ENCODE data around the gene PNISR. TPM values are rescaled to one million over a fixed set of nuclear protein-coding genes. Genes with fewer than 3 reads are reported as not detected.

PNISR gene
- total RNA-seq, 1 experiment from 2014 or later, result 134 TPM

DNA sequence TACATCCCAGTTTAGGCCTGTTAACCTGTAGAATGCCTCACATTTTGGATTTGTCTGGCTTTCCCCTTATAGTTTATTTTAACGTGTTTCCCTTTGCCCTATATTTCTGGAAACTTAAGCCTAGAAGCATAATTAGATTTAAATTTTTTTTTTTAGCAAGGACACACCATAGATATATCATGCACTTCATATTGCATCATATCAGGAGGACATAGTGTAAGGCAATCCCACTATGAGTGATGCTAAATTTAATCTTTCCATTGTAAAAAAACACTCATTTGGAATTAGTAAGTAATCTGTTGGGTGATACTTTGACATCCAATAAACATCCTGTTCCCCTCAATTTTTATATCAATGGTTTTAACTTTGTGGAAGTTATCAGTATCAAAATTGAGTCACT, 65.3 kb downstream of the PNISR start:
- no peak overlapping the region for H3T11ph ChIP-seq (ENCODE audit: low read length)
- no peaks in the 10 kb centered on the region for H3K9me3 ChIP-seq (ENCODE audit: control insufficient read depth, low read depth, low read length)
- H3K36me3 Mint-ChIP-seq (ENCODE audit: insufficient read depth in 1 of 3, low read depth in 3 of 3), result no peaks in the 10 kb centered on the region
- no peak overlapping the region for H2BK12ac ChIP-seq (ENCODE audit: insufficient read length, low read depth, low read length)
- H3K4me1 Mint-ChIP-seq, result peaks cover 4% of the 10 kb centered on the region in 2 experiments; a peak in 3 of 4 replicates
- H4K91ac ChIP-seq (ENCODE audit: insufficient read length, low read depth, low read length), result no peak overlapping the region
- H3K23ac ChIP-seq (ENCODE audit: insufficient read length, low read depth, low read length), result no peak overlapping the region
- no peak for DNase-seq
- no peak overlapping the region for H3K14ac ChIP-seq (ENCODE audit: insufficient read depth, low read length)
- no peak overlapping the region for H4K8ac ChIP-seq (replicated peaks; ENCODE audit: insufficient read length, low read depth, low read length)
- no peak overlapping the region for H3K9ac ChIP-seq (ENCODE audit: extremely low read depth, insufficient read length, low read length)
- H3K23me2 ChIP-seq (ENCODE audit: insufficient read length, low read depth, low read length, poor library complexity, severe bottlenecking), result no peaks in the 10 kb centered on the region
- H2AK5ac ChIP-seq (ENCODE audit: insufficient read length, low read length), result no peak overlapping the region
- H3K4me2 ChIP-seq (ENCODE audit: insufficient read depth, insufficient read length, low read length), result no peak overlapping the region
- TF ChIP-seq, protein P1, sequence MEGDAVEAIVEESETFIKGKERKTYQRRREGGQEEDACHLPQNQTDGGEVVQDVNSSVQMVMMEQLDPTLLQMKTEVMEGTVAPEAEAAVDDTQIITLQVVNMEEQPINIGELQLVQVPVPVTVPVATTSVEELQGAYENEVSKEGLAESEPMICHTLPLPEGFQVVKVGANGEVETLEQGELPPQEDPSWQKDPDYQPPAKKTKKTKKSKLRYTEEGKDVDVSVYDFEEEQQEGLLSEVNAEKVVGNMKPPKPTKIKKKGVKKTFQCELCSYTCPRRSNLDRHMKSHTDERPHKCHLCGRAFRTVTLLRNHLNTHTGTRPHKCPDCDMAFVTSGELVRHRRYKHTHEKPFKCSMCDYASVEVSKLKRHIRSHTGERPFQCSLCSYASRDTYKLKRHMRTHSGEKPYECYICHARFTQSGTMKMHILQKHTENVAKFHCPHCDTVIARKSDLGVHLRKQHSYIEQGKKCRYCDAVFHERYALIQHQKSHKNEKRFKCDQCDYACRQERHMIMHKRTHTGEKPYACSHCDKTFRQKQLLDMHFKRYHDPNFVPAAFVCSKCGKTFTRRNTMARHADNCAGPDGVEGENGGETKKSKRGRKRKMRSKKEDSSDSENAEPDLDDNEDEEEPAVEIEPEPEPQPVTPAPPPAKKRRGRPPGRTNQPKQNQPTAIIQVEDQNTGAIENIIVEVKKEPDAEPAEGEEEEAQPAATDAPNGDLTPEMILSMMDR (conservative IDR thresholded peaks at IDR 0.05), result no peak
- no peak overlapping the region for H2AFZ ChIP-seq (ENCODE audit: low read length)
- H3K79me2 ChIP-seq (ENCODE audit: insufficient read depth, low read length), result no peaks in the 10 kb centered on the region
- H3K4me3 Mint-ChIP-seq, result no peak overlapping the region
- no peak overlapping the region for H2BK5ac ChIP-seq (ENCODE audit: insufficient read length, low read length)
- H3K9me3 Mint-ChIP-seq, result no peaks in the 10 kb centered on the region
- H2BK120ac ChIP-seq (ENCODE audit: low read depth, low read length, poor library complexity, severe bottlenecking), result no peak overlapping the region
- no peak overlapping the region for H2BK15ac ChIP-seq (ENCODE audit: low read depth, low read length)
- no peaks in the 10 kb centered on the region for H4K20me1 ChIP-seq (ENCODE audit: control insufficient read depth, insufficient read depth, insufficient read length)
- H3K4me1 ChIP-seq (ENCODE audit: insufficient read depth, low read length), result no peaks in the 10 kb centered on the region
- no peak overlapping the region for H3K27ac Mint-ChIP-seq
- no peaks in the 10 kb centered on the region for H3K79me1 ChIP-seq (ENCODE audit: insufficient read depth, low read depth, low read length, poor library complexity, severe bottlenecking)
- H3K27ac ChIP-seq (ENCODE audit: insufficient read length, low read depth, low read length), result no peak overlapping the region
- H3K27me3 ChIP-seq (ENCODE audit: insufficient read depth, low read length), result no peaks in the 10 kb centered on the region
- H3K18ac ChIP-seq (ENCODE audit: insufficient read length, low read depth, low read length), result no peak overlapping the region
- no peak overlapping the region for H3K56ac ChIP-seq (ENCODE audit: insufficient read length, low read depth, low read length)
- no CpG with 5 or more reads among the region's 1 CpG for WGBS (ENCODE audit: extremely low coverage, insufficient read length, low lambda C conversion rate)
- peaks cover 12% of the 10 kb centered on the region for H3K27me3 Mint-ChIP-seq (ENCODE audit: low read depth)
- H4K5ac ChIP-seq (ENCODE audit: insufficient read length, low read depth, low read length), result no peak overlapping the region
- H2BK20ac ChIP-seq (ENCODE audit: low read depth, low read length, poor library complexity, severe bottlenecking), result no peak overlapping the region
- no peak overlapping the region for H3K4ac ChIP-seq (ENCODE audit: low read depth, low read length)

Measured in H9 (cell line).